Measurements from ENCODE around the gene CMYA5.
"Not testable (repeated sequence)": the region's sequence is repeated elsewhere in the genome, so short reads cannot be mapped to it uniquely, and the experiment has no call there.

CMYA5 gene

GRCh38 chr5:79689541-79690466 is at the start of gene CMYA5:
Gene CMYA5, plus strand, starts transcription at chr5:79689836. Its CDS starts 72 bp downstream, at chr5:79689908.
- no peak for DNase-seq

- no peak for DNase-seq
Observed at GRCh38 chr5:79640571-79641055, 49.0 kb upstream of the CMYA5 start.

- DNase-seq, result no peak
Observed at GRCh38 chr5:79641414-79641813, 48.2 kb upstream of the CMYA5 start.

- DNase-seq, result no peak
Observed at GRCh38 chr5:79642210-79642609, 47.4 kb upstream of the CMYA5 start.

GRCh38 chr5:79653843-79654242 is 35.8 kb upstream of the CMYA5 start:
- no peak for DNase-seq

GRCh38 chr5:79663212-79663611 is 26.4 kb upstream of the CMYA5 start:
- DNase-seq, result no peak

GRCh38 chr5:79666758-79667157 is 22.9 kb upstream of the CMYA5 start:
- DNase-seq, result no peak

GRCh38 chr5:79672392-79672791 is 17.2 kb upstream of the CMYA5 start:
- DNase-seq, result no peak

GRCh38 chr5:79676354-79676753 is 13.3 kb upstream of the CMYA5 start:
- DNase-seq, result not testable (repeated sequence)

- DNase-seq, result not testable (repeated sequence)
Observed at GRCh38 chr5:79682102-79682501, 7.5 kb upstream of the CMYA5 start.

GRCh38 chr5:79684782-79685181 is 4.9 kb upstream of the CMYA5 start:
- no peak for DNase-seq

- DNase-seq, result no peak
Observed at GRCh38 chr5:79685627-79686026, 4.0 kb upstream of the CMYA5 start.

- DNase-seq, result no peak
Observed at GRCh38 chr5:79686799-79687198, 2.8 kb upstream of the CMYA5 start.

- DNase-seq, result no peak
Observed at GRCh38 chr5:79687889-79688288, 1.7 kb upstream of the CMYA5 start.

- no peak for DNase-seq
Observed at GRCh38 chr5:79691007-79691406, 1.4 kb downstream of the CMYA5 start.

GRCh38 chr5:79692596-79692995 is 3.0 kb downstream of the CMYA5 start:
- no peak for DNase-seq

GRCh38 chr5:79694183-79694582 is 4.5 kb downstream of the CMYA5 start:
- no peak for DNase-seq

- DNase-seq, result no peak
Observed at GRCh38 chr5:79694652-79695051, 5.0 kb downstream of the CMYA5 start.

GRCh38 chr5:79695526-79695925 is 5.9 kb downstream of the CMYA5 start:
- no peak for DNase-seq

GRCh38 chr5:79697222-79698170 is 7.9 kb downstream of the CMYA5 start:
- no peak for DNase-seq

- DNase-seq, result no peak
Observed at GRCh38 chr5:79699763-79700400, 10.2 kb downstream of the CMYA5 start.

GRCh38 chr5:79702606-79703380 is 13.2 kb downstream of the CMYA5 start:
- DNase-seq, result no peak

Measured in NCI-H1105 (cell line).